K562 (cell line): ENCODE data around the gene MYOZ3. TPM values are rescaled to one million over a fixed set of nuclear protein-coding genes. Genes with fewer than 3 reads are reported as not detected.

Source experiments
- ATAC-seq: fragments of 200-7000 bp; cut with Tn5 transposase; 3 replicates; pipeline ENCODE4 v1.9.1; 2020; ENCODE audit warnings: moderate library complexity
- BruUV-seq: library from RNA; stranded (reverse); fragments of 400-500 nt; replicated peaks from 2 replicates; lab custom pipeline; 2021; lab: Mats Ljungman, UMichigan
- CTCF ChIA-PET: fragments of 300-600 bp; formaldehyde crosslinking; extraction: SDS; loops from one replicate; lab custom pipeline; 2021; ENCODE audit warnings: low intra/inter-chr PET ratio; lab: Yijun Ruan, JAX
- POLR2A ChIA-PET: fragments of 300-600, 350-650 bp; sonication (Branson Sonifier 250); formaldehyde crosslinking; extraction: SDS; loops from one replicate; lab custom pipeline; 2021; ENCODE audit warnings: antibody characterized with exemption, inconsistent platforms; lab: Yijun Ruan, JAX
- DNase-seq, 4 experiments: peaks; one replicate each; pipeline versions ENCODE4 v3.0.0 to v3.0.0-alpha.2; 2011 to 2018; ENCODE audit warnings: low spot score in 3 of 4, mixed read lengths in 3 of 4; ENCODE audit errors: extremely low read depth in 1 of 4
- FAIRE-seq: peaks from 2 replicates; lab custom pipeline; 2011; peaks lifted over from hg19 to GRCh38; lab: Jason Lieb, UNC
- H2AFZ ChIP-seq: 2 replicates; pipeline ENCODE4 v1.6.0; 2011; ENCODE audit warnings: low read depth, low read length, control low read depth, inconsistent platforms
- H3K27ac ChIP-seq: fragments of 200-600 bp; 3 replicates; pipeline ENCODE4 v1.8.0; 2011; ENCODE audit warnings: low read depth, mild to moderate bottlenecking, control low read depth, inconsistent platforms, low read length, moderate library complexity, mixed read lengths; ENCODE audit errors: extremely low read depth
- H3K27me3 ChIP-seq, 2 experiments: fragments of 300-600 bp in 1 of 2; 2 replicates in 1 of 2; 3 replicates in 1 of 2; pipeline versions ENCODE4 v1.6.0 to v1.8.0; 2011; ENCODE audit warnings: inconsistent platforms in 2 of 2, low read length in 2 of 2, mild to moderate bottlenecking in 1 of 2, mixed read lengths in 1 of 2, moderate library complexity in 1 of 2; ENCODE audit not compliant: control insufficient read depth in 2 of 2, insufficient read depth in 2 of 2
- H3K36me3 ChIP-seq: fragments of 300-600 bp; 3 replicates; pipeline ENCODE4 v1.8.0; 2011; ENCODE audit warnings: mild to moderate bottlenecking, low read length, inconsistent platforms; ENCODE audit not compliant: control insufficient read depth, insufficient read depth
- H3K4me1 ChIP-seq, 2 experiments: fragments of 200-600 bp in 1 of 2; replicated peaks in 1 of 2; 2 replicates in 1 of 2; 3 replicates in 1 of 2; pipeline versions ENCODE4 v1.5.1 to v1.8.0; 2011; ENCODE audit warnings: inconsistent platforms in 2 of 2, low read length in 2 of 2, mild to moderate bottlenecking in 1 of 2, mixed read lengths in 1 of 2, moderate library complexity in 1 of 2; ENCODE audit not compliant: control insufficient read depth in 2 of 2, insufficient read depth in 2 of 2
- H3K4me2 ChIP-seq: 2 replicates; pipeline ENCODE4 v1.6.1; 2011; ENCODE audit warnings: low read length, control low read depth, inconsistent platforms, mixed read lengths; ENCODE audit not compliant: insufficient read depth
- H3K4me3 ChIP-seq: fragments of 200-600 bp; sonication (generic), shearing (Covaris generic); 2 replicates; pipeline ENCODE4 v1.5.1; 2016; ENCODE audit warnings: control low read depth, inconsistent platforms
- H3K79me2 ChIP-seq: fragments of 200-600 bp; 3 replicates; pipeline ENCODE4 v1.8.0; 2011; ENCODE audit warnings: low read length, inconsistent platforms; ENCODE audit not compliant: control insufficient read depth, insufficient read depth
- H3K9ac ChIP-seq, 2 experiments: 2 replicates each; pipeline versions ENCODE4 v1.6.0 to v1.6.1; 2011; ENCODE audit warnings: low read depth in 2 of 2, low read length in 2 of 2, control low read depth in 1 of 2, inconsistent platforms in 1 of 2, mild to moderate bottlenecking in 1 of 2, mixed read lengths in 1 of 2; ENCODE audit not compliant: insufficient read depth in 1 of 2
- H3K9me1 ChIP-seq: one replicate; pipeline ENCODE4 v1.6.0; 2011; ENCODE audit warnings: inconsistent platforms, mild to moderate bottlenecking, low read length, moderate library complexity; ENCODE audit not compliant: control insufficient read depth, insufficient read depth
- H3K9me3 ChIP-seq: replicated peaks from 2 replicates; pipeline ENCODE4 v1.5.1; 2011; ENCODE audit warnings: low read depth, low read length, inconsistent platforms; ENCODE audit not compliant: control insufficient read depth, insufficient read depth
- H4K20me1 ChIP-seq: replicated peaks from 2 replicates; pipeline ENCODE4 v1.6.1; 2011; ENCODE audit warnings: low read length, inconsistent platforms, mixed read lengths; ENCODE audit not compliant: control insufficient read depth, insufficient read depth
- CC2D1A ChIP-seq: fragments of 450-650 bp; IDR thresholded peaks from 2 replicates; pipeline ENCODE4 v1.6.1; 2017; ENCODE audit warnings: mild to moderate bottlenecking
- RAD21 ChIP-seq, 2 experiments: fragments of 250-450 bp in 1 of 2; fragments of 450-650 bp in 1 of 2; sonication (Bioruptor Pico) in 1 of 2; formaldehyde crosslinking in 1 of 2; IDR thresholded peaks in 1 of 2; conservative IDR thresholded peaks in 1 of 2; 2 replicates each; pipeline versions ENCODE4 v1.4.0 to v1.8.0; 2020 to 2022; ENCODE audit warnings: mild to moderate bottlenecking in 2 of 2, moderate library complexity in 1 of 2
- SETDB1 ChIP-seq: IDR thresholded peaks from one replicate; pipeline ENCODE4 v1.6.1; 2012; ENCODE audit warnings: low read length, control low read depth, inconsistent platforms
- SMARCE1 ChIP-seq: fragments of 450-650 bp; IDR thresholded peaks from 2 replicates; pipeline ENCODE4 v1.7.1; 2016; ENCODE audit warnings: mild to moderate bottlenecking
- ZC3H11A ChIP-seq: IDR thresholded peaks from 2 replicates; pipeline ENCODE4 v1.6.1; 2012; ENCODE audit warnings: low read depth, low read length, improper control_type of control experiment
- ZNF586 ChIP-seq: fragments of 450-650 bp; formaldehyde crosslinking; conservative IDR thresholded peaks from 2 replicates; pipeline ENCODE4 v1.4.0; 2020; ENCODE audit warnings: mild to moderate bottlenecking, moderate library complexity
- WGBS: fragments of 100-300 bp; shearing (Covaris generic); methylation state at CpG from one replicate; pipeline ENCODE4 v1.1.6; 2016; ENCODE audit warnings: low coverage, mixed read lengths; ENCODE audit not compliant: insufficient coverage; ENCODE audit errors: missing lambda C conversion rate; 5-methylcytosine and 5-hydroxymethylcytosine counted together
- in situ Hi-C: fragments of 300-500 bp; cut with MboI; formaldehyde crosslinking; loops from 4 replicates; pipeline ENCODE4 v1.15.0; 2018; ENCODE audit warnings: inconsistent platforms, mixed read lengths
- intact Hi-C: fragments of 100-400 bp; cut with micrococcal nuclease; formaldehyde crosslinking; loops from 2 replicates; pipeline ENCODE4 v1.14.2; 2022
- polyA plus RNA-seq, 8 experiments: library from polyadenylated mRNA; depleted of rRNA in 4 of 8; stranded (reverse) in 5 of 8; unstranded in 3 of 8; fragments of >200 nt; fragmentation: Nextera tagmentation in 2 of 8; fragmentation: Illumina TruSeq in 1 of 8; extraction: Ambion mirVana in 2 of 8; extraction: Trizol in 1 of 8; gene quantifications; 2 replicates each; pipeline versions ENCODE4 v1.2.1 to v1.2.3, GENCODE V29; 2011 to 2014; ENCODE audit warnings: inconsistent platforms in 1 of 8, missing spikeins in 1 of 8
- total RNA-seq, 7 experiments: library from RNA; depleted of rRNA in 6 of 7; stranded (reverse); fragments of >200 nt in 6 of 7; fragmentation: Illumina TruSeq in 2 of 7; extraction: Trizol in 2 of 7; gene quantifications; 2 replicates each; pipeline versions ENCODE4 v1.2.1 to v1.2.3, GENCODE V29; 2011 to 2021; ENCODE audit warnings: low replicate concordance in 1 of 7

The MYOZ3 gene
- total and polyA plus RNA-seq, 9 of the 15 experiments (the other 6 are each of a cell fraction or from before 2014, with no cell fraction given) = not detected

DNA sequence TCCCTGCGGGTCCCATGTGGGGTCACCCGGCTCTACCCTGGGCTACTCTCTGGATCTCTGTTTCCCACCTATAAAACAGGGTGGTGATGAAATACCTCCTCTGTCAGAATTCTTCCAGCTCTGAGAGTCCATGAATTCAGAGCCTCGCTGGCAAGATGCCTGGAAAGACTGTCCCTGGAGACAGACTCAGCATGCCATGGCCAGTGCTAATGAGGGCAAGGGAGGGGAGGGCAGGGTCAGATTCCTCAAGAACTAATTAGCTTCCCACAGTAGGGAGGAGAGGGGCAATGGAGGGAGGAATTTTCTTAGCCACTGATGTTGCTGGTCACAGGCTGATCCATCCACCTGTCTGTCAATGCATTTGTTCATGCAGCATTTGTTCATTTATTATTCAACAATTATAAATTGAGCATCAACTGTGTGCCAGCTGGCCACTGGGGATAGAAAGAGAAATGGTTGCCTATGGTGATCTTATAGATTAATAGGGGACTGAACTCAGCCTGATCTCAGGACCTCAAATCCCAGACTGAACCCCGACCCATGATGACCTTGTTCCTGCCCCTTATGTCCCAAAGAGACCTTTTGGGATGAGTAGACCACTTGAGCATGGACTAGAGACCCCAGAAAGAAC lies 15.9 kb upstream of the MYOZ3 start:
- no peak for TF ChIP-seq SMARCE1
- no peak for TF ChIP-seq RAD21 (CRISPR knock-in tag; conservative IDR thresholded peaks at IDR 0.05 in 1 of 2, IDR thresholded peaks at IDR 0.05 in 1 of 2)
- TF ChIP-seq ZC3H11A = no peak
- TF ChIP-seq CC2D1A = no peak
- TF ChIP-seq SETDB1 = no peak
- no peak for TF ChIP-seq ZNF586
- ChIA-PET CTCF (no interaction called here), POLR2A (interaction anchor here (0.6 to 1.3 kb wide), 4 partner anchors 11 to 50 kb away, joined by 3 to 4 read pairs (median 3); no protein-coding TSS in a partner anchor)
- Histone ChIP-seq H3K36me3 (no peaks in the 10 kb centered on the region), H3K27me3 (peaks cover 28 to 61% of the 10 kb centered on the region in 2 experiments; a peak in 4 of 5 replicates), H3K9me1 (no peaks in the 10 kb centered on the region), H3K4me3 (no peak overlapping the region), H3K9ac (no peak overlapping the region), H3K4me2 (no peak overlapping the region), H3K79me2 (no peaks in the 10 kb centered on the region), H3K9me3 (no peaks in the 10 kb centered on the region), H2AFZ (no peak overlapping the region), H3K27ac (no peak overlapping the region), H3K4me1 (peaks cover 16 to 32% of the 10 kb centered on the region in 2 experiments), H4K20me1 (peaks cover 13% of the 10 kb centered on the region; the same call in 1 of the 2 replicates)
- intact Hi-C loops = no loop called here
- no peak for FAIRE-seq
- ATAC-seq = no peak
- WGBS = 10% methylated on average over 4 of the region's 4 CpGs
- no TSS peak for BruUV-seq
- DNase-seq = no peak
- in situ Hi-C loops = no loop called here
